Fibroblast of skin of left biceps (primary cell): Measurements from ENCODE around the gene CYTIP.
"Not testable (repeated sequence)": the region's sequence is repeated elsewhere in the genome, so short reads cannot be mapped to it uniquely, and the experiment has no call there.

ENCODE experiments used
- DNase-seq, 2 experiments: peaks; one replicate each; pipeline ENCODE4 v3.0.0-alpha.2; 2013; ENCODE audit warnings: low read depth in 2 of 2

Gene CYTIP

GRCh38 chr2:157424374-157424773 is 19.5 kb downstream of the CYTIP start:
- no peak for DNase-seq

GRCh38 chr2:157421964-157422363 is 21.9 kb downstream of the CYTIP start:
- DNase-seq: no peak

GRCh38 chr2:157421331-157421944 is 22.5 kb downstream of the CYTIP start:
- no peak for DNase-seq

- no peak for DNase-seq
Observed at GRCh38 chr2:157420771-157421323, 23.0 kb downstream of the CYTIP start.

GRCh38 chr2:157419031-157419575 is 24.8 kb downstream of the CYTIP start:
- no peak for DNase-seq

- no peak for DNase-seq
Observed at GRCh38 chr2:157418239-157418641, 25.6 kb downstream of the CYTIP start.

GRCh38 chr2:157415591-157416101 is 28.2 kb downstream of the CYTIP start:
- no peak for DNase-seq

- DNase-seq: no peak
Observed at GRCh38 chr2:157414050-157414449, 29.8 kb downstream of the CYTIP start.

- DNase-seq: no peak
Observed at GRCh38 chr2:157413326-157414035, 30.4 kb downstream of the CYTIP start.

- no peak for DNase-seq
Observed at GRCh38 chr2:157411624-157412336, 32.1 kb downstream of the CYTIP start.

GRCh38 chr2:157405398-157405797 is 38.5 kb downstream of the CYTIP start:
- not testable (repeated sequence) for DNase-seq

GRCh38 chr2:157404363-157404762 is 39.5 kb downstream of the CYTIP start:
- no peak for DNase-seq

- not testable (repeated sequence) for DNase-seq
Observed at GRCh38 chr2:157402801-157403485, 40.9 kb downstream of the CYTIP start.

- DNase-seq: no peak
Observed at GRCh38 chr2:157395811-157396210, 48.1 kb downstream of the CYTIP start.

- DNase-seq: no peak
Observed at GRCh38 chr2:157394928-157395327, 49.0 kb downstream of the CYTIP start.

- no peak for DNase-seq
Observed at GRCh38 chr2:157393348-157393747, 50.5 kb downstream of the CYTIP start.

- DNase-seq: no peak
Observed at GRCh38 chr2:157388827-157389226, 55.1 kb downstream of the CYTIP start.

GRCh38 chr2:157386747-157387146 is 57.1 kb downstream of the CYTIP start:
- no peak for DNase-seq

GRCh38 chr2:157386247-157386646 is 57.6 kb downstream of the CYTIP start:
- no peak for DNase-seq

- no peak for DNase-seq
Observed at GRCh38 chr2:157377861-157378260, 66.0 kb downstream of the CYTIP start.

GRCh38 chr2:157376041-157376440 is 67.8 kb downstream of the CYTIP start:
- no peak for DNase-seq
